BJ (cell line): ENCODE data around the gene DTNB. TPM values are rescaled to one million over a fixed set of nuclear protein-coding genes. Genes with fewer than 3 reads are reported as not detected.

Experiments
- CTCF ChIA-PET: fragments of 350-600 bp; formaldehyde crosslinking; extraction: SDS; loops from one replicate; lab custom pipeline; 2021; ENCODE audit warnings: antibody characterized with exemption, inconsistent platforms; lab: Yijun Ruan, JAX
- POLR2A ChIA-PET: fragments of 300-600 bp; sonication (Branson Sonifier 250); formaldehyde crosslinking; extraction: SDS; loops from one replicate; lab custom pipeline; 2021; ENCODE audit warnings: antibody characterized with exemption; lab: Charles Lee
- DNase-seq: peaks from one replicate; pipeline ENCODE4 v3.0.0-alpha.2; 2011; ENCODE audit warnings: low read depth
- H3K27me3 ChIP-seq: 2 replicates; pipeline ENCODE4 v1.6.0; 2011; ENCODE audit warnings: low read length; ENCODE audit not compliant: control insufficient read depth, insufficient read depth
- H3K36me3 ChIP-seq: 2 replicates; pipeline ENCODE4 v1.5.1; 2011; ENCODE audit warnings: low read length; ENCODE audit not compliant: control insufficient read depth, insufficient read depth
- H3K4me3 ChIP-seq: 2 replicates; pipeline ENCODE4 v1.5.1; 2011; ENCODE audit warnings: low read depth, mild to moderate bottlenecking, control low read depth, low read length
- CTCF ChIP-seq: IDR thresholded peaks from 2 replicates; pipeline ENCODE4 v1.5.1; 2011; ENCODE audit warnings: low read depth, mild to moderate bottlenecking, control low read depth, inconsistent platforms, low read length, moderate library complexity; ENCODE audit not compliant: insufficient read depth
- polyA plus RNA-seq: library from polyadenylated mRNA; depleted of rRNA; stranded (reverse); fragments of >200 nt; gene quantifications from 2 replicates; pipeline ENCODE4 v1.2.3, GENCODE V29; 2011

The DTNB gene
- polyA plus RNA-seq, 1 experiment: 7.7 TPM

- H3K4me3 ChIP-seq: no peak overlapping the region
- DNase-seq: no peak
- CTCF ChIA-PET: no interaction called here
- POLR2A ChIA-PET: no interaction called here
- TF ChIP-seq CTCF: no peak
- no peaks in the 10 kb centered on the region for H3K36me3 ChIP-seq
- no peaks in the 10 kb centered on the region for H3K27me3 ChIP-seq
Observed at GRCh38 chr2:25447018-25447417, 226.4 kb downstream of the DTNB start.

GRCh38 chr2:25446122-25446521, 227.3 kb downstream of the DTNB start:
- POLR2A ChIA-PET: no interaction called here
- TF ChIP-seq CTCF: no peak
- DNase-seq: no peak
- Histone ChIP-seq H3K36me3 (no peaks in the 10 kb centered on the region), H3K27me3 (no peaks in the 10 kb centered on the region), H3K4me3 (no peak overlapping the region)
- CTCF ChIA-PET: interaction anchor here (0.8 kb wide), 1 partner anchor 28 kb away, joined by 3 read pairs; no protein-coding TSS in a partner anchor

- Histone ChIP-seq H3K36me3 (no peaks in the 10 kb centered on the region), H3K27me3 (no peaks in the 10 kb centered on the region), H3K4me3 (no peak overlapping the region)
- TF ChIP-seq CTCF: no peak
- ChIA-PET POLR2A (no interaction called here), CTCF (interaction anchor here (0.8 kb wide), 1 partner anchor 28 kb away, joined by 3 read pairs; no protein-coding TSS in a partner anchor)
- no peak for DNase-seq
Observed at GRCh38 chr2:25445464-25445863, 227.9 kb downstream of the DTNB start.

GRCh38 chr2:25444608-25445270, 228.6 kb downstream of the DTNB start:
- Histone ChIP-seq H3K27me3 (no peaks in the 10 kb centered on the region), H3K36me3 (no peaks in the 10 kb centered on the region), H3K4me3 (no peak overlapping the region)
- no peak for DNase-seq
- no peak for TF ChIP-seq CTCF
- ChIA-PET CTCF (no interaction called here), POLR2A (no interaction called here)

GRCh38 chr2:25443766-25444165, 229.6 kb downstream of the DTNB start:
- POLR2A ChIA-PET: no interaction called here
- Histone ChIP-seq H3K27me3 (no peaks in the 10 kb centered on the region), H3K4me3 (no peak overlapping the region), H3K36me3 (no peaks in the 10 kb centered on the region)
- DNase-seq: no peak
- no peak for TF ChIP-seq CTCF
- CTCF ChIA-PET: interaction anchor here (1.5 kb wide), 1 partner anchor 67 kb away, joined by 5 read pairs; no protein-coding TSS in a partner anchor
